AG04450 (cell line): ENCODE measurements around the gene HLA-F. TPM values are rescaled to one million over a fixed set of nuclear protein-coding genes. Genes with fewer than 3 reads are reported as not detected.

Experiments used
- CTCF ChIA-PET: fragments of 300-600, 350-600 bp; formaldehyde crosslinking; extraction: SDS; loops from one replicate; lab custom pipeline; 2022; ENCODE audit warnings: antibody characterized with exemption, inconsistent platforms; lab: Charles Lee
- POLR2A ChIA-PET: fragments of 350-600 bp; formaldehyde crosslinking; extraction: SDS; loops from one replicate; lab custom pipeline; 2021; ENCODE audit warnings: antibody characterized with exemption, inconsistent platforms; lab: Yijun Ruan, JAX
- DNase-seq: peaks from one replicate; pipeline ENCODE4 v3.0.0-alpha.2; 2011; ENCODE audit warnings: low read depth, low spot score
- H3K27ac ChIP-seq: one replicate; pipeline ENCODE4 v1.5.1; 2012; ENCODE audit warnings: low read depth, low read length, control low read depth
- H3K27me3 ChIP-seq: one replicate; pipeline ENCODE4 v1.6.0; 2012; ENCODE audit warnings: low read length; ENCODE audit not compliant: control insufficient read depth, insufficient read depth
- H3K4me3 ChIP-seq: 2 replicates; pipeline ENCODE4 v1.5.1; 2011; ENCODE audit warnings: mild to moderate bottlenecking, low read depth, low read length, control low read depth
- H3K9me3 ChIP-seq: 2 replicates; pipeline ENCODE4 v1.5.1; 2012; ENCODE audit warnings: low read length; ENCODE audit not compliant: control insufficient read depth, insufficient read depth
- CTCF ChIP-seq: IDR thresholded peaks from 2 replicates; pipeline ENCODE4 v1.5.1; 2011; ENCODE audit warnings: low read depth, low read length, control low read depth, inconsistent platforms
- polyA minus RNA-seq: library from RNA; depleted of rRNA, polyadenylated mRNA; stranded (reverse); fragments of >200 nt; gene quantifications from 2 replicates; pipeline ENCODE4 v1.2.3, GENCODE V29; 2011; rRNA and poly(A)+ RNA removed
- polyA plus RNA-seq: library from polyadenylated mRNA; depleted of rRNA; stranded (reverse); fragments of >200 nt; gene quantifications from 2 replicates; pipeline ENCODE4 v1.2.3, GENCODE V29; 2011; rRNA removed

The HLA-F gene
- polyA plus RNA-seq (0.12 TPM in 1 of 2 replicates, not detected in the other), polyA minus RNA-seq (not detected in 2 replicates)

- Histone ChIP-seq H3K27ac (no peak within 1 kb of the TSS), H3K4me3 (peak within 1 kb of the TSS; percentile 17; the same call in 1 of the 2 replicates), H3K27me3 (peaks cover 17% of the 10 kb centered on the region), H3K9me3 (peaks cover 6% of the 10 kb centered on the region; the same call in 1 of the 2 replicates)
- POLR2A ChIA-PET: no interaction called here
- TF ChIP-seq CTCF: no peak
- CTCF ChIA-PET: no interaction called here
- DNase-seq: no peak
These were observed at the start of gene HLA-F for GRCh38 chr6:29723262-29723665. TSS of gene HLA-F (plus strand) at chr6:29723434. CDS start at chr6:29723464, 30 bp downstream.

- Histone ChIP-seq H3K9me3 (no peaks in the 10 kb centered on the region), H3K27ac (no peak overlapping the region), H3K27me3 (no peaks in the 10 kb centered on the region), H3K4me3 (no peak overlapping the region)
- ChIA-PET POLR2A (no interaction called here), CTCF (interaction anchor here (2.6 kb wide), 1 partner anchor 21 kb away, joined by 22 read pairs; no protein-coding TSS in a partner anchor)
- no peak for DNase-seq
- no peak for TF ChIP-seq CTCF
These were observed 49.2 kb upstream of the HLA-F start for GRCh38 chr6:29674008-29674407.

GRCh38 chr6:29675561-29675960, 47.7 kb upstream of the HLA-F start:
- no peak overlapping the region for H3K4me3 ChIP-seq
- CTCF ChIA-PET: interaction anchor here (1.3 to 4.0 kb wide), 2 partner anchors 22 to 25 kb away, joined by 5 to 24 read pairs; no protein-coding TSS in a partner anchor
- POLR2A ChIA-PET: no interaction called here

DNA sequence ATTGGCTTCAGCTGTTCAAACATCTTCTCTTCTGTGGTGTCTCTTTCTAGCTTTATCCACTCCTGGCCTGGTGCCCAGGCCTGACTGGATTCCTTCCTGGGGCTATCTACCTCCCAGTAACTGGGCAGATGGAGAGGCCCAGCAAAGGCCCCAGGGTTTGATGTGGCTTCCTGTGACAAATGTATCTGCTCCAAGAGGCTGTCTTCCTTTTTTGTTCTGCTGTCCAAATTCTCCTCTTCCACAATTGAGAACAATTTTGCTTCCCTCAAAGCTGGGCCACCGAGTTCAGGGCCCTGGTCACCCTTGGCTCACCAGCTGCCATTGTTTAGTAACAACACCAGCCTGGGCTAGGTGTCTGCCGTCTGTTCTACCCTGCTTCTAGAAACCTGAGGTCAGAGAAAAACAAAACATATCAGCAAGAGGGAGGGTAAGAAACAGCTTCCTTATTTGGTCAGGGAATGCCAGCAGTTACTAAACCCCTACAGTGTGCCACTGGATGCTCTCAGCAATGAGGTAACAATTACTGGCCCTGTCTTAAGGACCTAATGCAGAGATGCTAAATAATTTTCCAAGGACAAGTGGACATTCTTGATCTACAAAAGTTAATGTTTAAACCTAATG, 46.1 kb upstream of the HLA-F start:
- no peak for TF ChIP-seq CTCF
- ChIA-PET CTCF (interaction anchor here (1.3 to 4.0 kb wide), 2 partner anchors 24 to 27 kb away, joined by 5 to 24 read pairs; no protein-coding TSS in a partner anchor), POLR2A (no interaction called here)

More at GRCh38 chr6:29675561-29675960, 47.7 kb upstream of the HLA-F start:
- no peak overlapping the region for H3K27ac ChIP-seq
- H3K27me3 ChIP-seq: no peaks in the 10 kb centered on the region
- H3K9me3 ChIP-seq: peaks cover 8% of the 10 kb centered on the region
- TF ChIP-seq CTCF: no peak
- no peak for DNase-seq

DNA sequence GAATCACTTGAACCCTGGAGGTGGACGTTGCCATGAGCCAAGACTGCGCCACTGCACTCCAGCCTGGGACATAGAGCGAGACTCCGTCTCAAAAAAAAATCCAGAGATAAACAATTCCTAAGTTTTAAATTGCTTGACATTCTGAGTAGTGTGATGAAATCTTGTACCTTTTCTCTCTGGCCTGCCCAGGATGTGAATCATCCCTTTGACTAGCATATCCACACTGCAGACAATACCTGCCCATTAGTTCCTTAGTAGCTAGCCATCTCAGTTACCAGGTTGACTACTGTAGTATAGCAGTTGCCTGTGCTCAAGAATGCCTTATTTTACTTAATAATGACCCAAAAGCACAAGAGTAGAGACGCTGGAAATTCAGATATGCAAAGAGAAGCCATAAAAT, 45.1 kb upstream of the HLA-F start:
- peaks cover 11% of the 10 kb centered on the region for H3K9me3 ChIP-seq
- TF ChIP-seq CTCF: no peak
- CTCF ChIA-PET: interaction anchor here (4.0 kb wide), 1 partner anchor 25 kb away, joined by 24 read pairs; no protein-coding TSS in a partner anchor
- no peaks in the 10 kb centered on the region for H3K27me3 ChIP-seq
- POLR2A ChIA-PET: no interaction called here
- no peak overlapping the region for H3K27ac ChIP-seq
- DNase-seq: no peak
- no peak overlapping the region for H3K4me3 ChIP-seq

More for the DNA sequence above, 46.1 kb upstream of the HLA-F start:
- Histone ChIP-seq H3K27me3 (no peaks in the 10 kb centered on the region), H3K4me3 (no peak overlapping the region), H3K27ac (no peak overlapping the region), H3K9me3 (peaks cover 11% of the 10 kb centered on the region)
- no peak for DNase-seq
